HEK293 (cell line): Measurements from ENCODE around the gene DENND4B.

ENCODE experiments used
- BCL11B ChIP-seq: fragments of 450-650 bp; formaldehyde crosslinking; IDR thresholded peaks from 2 replicates; pipeline ENCODE4 v1.5.1; 2016; ENCODE audit warnings: low read depth, missing biosample characterization, missing genetic modification characterization
- CTCF ChIP-seq: fragments of 450-650 bp; formaldehyde crosslinking; IDR thresholded peaks from 2 replicates; pipeline ENCODE4 v1.5.1; 2016; ENCODE audit warnings: missing biosample characterization, missing genetic modification characterization
- GLIS2 ChIP-seq: fragments of 450-650 bp; formaldehyde crosslinking; IDR thresholded peaks from 2 replicates; pipeline ENCODE4 v1.5.1; 2016; ENCODE audit warnings: missing biosample characterization, missing genetic modification characterization
- HIC1 ChIP-seq: fragments of 450-650 bp; formaldehyde crosslinking; IDR thresholded peaks from 2 replicates; pipeline ENCODE4 v1.5.1; 2016; ENCODE audit warnings: missing biosample characterization, missing genetic modification characterization
- PRDM10 ChIP-seq: fragments of 450-650 bp; formaldehyde crosslinking; IDR thresholded peaks from 2 replicates; pipeline ENCODE4 v1.5.1; 2016; ENCODE audit warnings: missing biosample characterization, missing genetic modification characterization
- REST ChIP-seq: fragments of 450-650 bp; formaldehyde crosslinking; IDR thresholded peaks from 2 replicates; pipeline ENCODE4 v1.5.1; 2016; ENCODE audit warnings: missing biosample characterization, missing genetic modification characterization
- SALL2 ChIP-seq: fragments of 450-650 bp; formaldehyde crosslinking; IDR thresholded peaks from 2 replicates; pipeline ENCODE4 v1.5.0; 2017; ENCODE audit warnings: missing biosample characterization, mild to moderate bottlenecking, missing genetic modification characterization, borderline replicate concordance
- TCF7L2 ChIP-seq: IDR thresholded peaks from 2 replicates; pipeline ENCODE4 v1.6.1; 2011; ENCODE audit warnings: low read depth, mild to moderate bottlenecking, inconsistent platforms, low read length, moderate library complexity, borderline replicate concordance
- ZBTB1 ChIP-seq: fragments of 450-650 bp; formaldehyde crosslinking; IDR thresholded peaks from 2 replicates; pipeline ENCODE4 v1.5.1; 2016; ENCODE audit warnings: missing biosample characterization, missing genetic modification characterization
- ZNF140 ChIP-seq: fragments of 450-650 bp; formaldehyde crosslinking; IDR thresholded peaks from 2 replicates; pipeline ENCODE4 v1.5.1; 2016; ENCODE audit warnings: missing biosample characterization, missing genetic modification characterization
- ZNF280C ChIP-seq: fragments of 450-650 bp; formaldehyde crosslinking; IDR thresholded peaks from 2 replicates; pipeline ENCODE4 v1.5.1; 2016; ENCODE audit warnings: missing biosample characterization, missing genetic modification characterization
- ZNF544 ChIP-seq: fragments of 450-650 bp; formaldehyde crosslinking; IDR thresholded peaks from 2 replicates; pipeline ENCODE4 v1.5.0; 2017; ENCODE audit warnings: missing biosample characterization, missing genetic modification characterization

- TF ChIP-seq CTCF (tag by site-specific recombination) (no peak), BCL11B (no peak), PRDM10 (tag by site-specific recombination) (no peak), ZNF544 (tag by site-specific recombination) (no peak), HIC1 (no peak), REST (tag by site-specific recombination) (no peak), TCF7L2 (no peak), ZNF280C (no peak), ZNF140 (no peak), GLIS2 (tag by site-specific recombination) (no peak), ZBTB1 (tag by site-specific recombination) (no peak), SALL2 (tag by site-specific recombination) (no peak)
These were observed 7.0 kb downstream of the DENND4B start for GRCh38 chr1:153939476-153939875.
